Neural cell (in vitro differentiated cells): ENCODE measurements around the gene ST6GALNAC3. TPM values are rescaled to one million over a fixed set of nuclear protein-coding genes. Genes with fewer than 3 reads are reported as not detected.

Experiments used
- H2AFZ ChIP-seq: fragments of 200-600, 300-800 bp; sonication (generic), shearing (Covaris generic); 2 replicates; pipeline ENCODE4 v1.6.0; 2014; ENCODE audit warnings: low read depth, mild to moderate bottlenecking, antibody characterized with exemption, low read length, moderate library complexity
- H3F3A ChIP-seq: fragments of 200-600 bp; shearing (Covaris generic); 2 replicates; pipeline ENCODE4 v1.6.1; 2016; ENCODE audit warnings: mild to moderate bottlenecking, moderate library complexity, mixed read lengths, antibody characterized with exemption, low read length; ENCODE audit not compliant: insufficient read depth, poor library complexity, severe bottlenecking
- H3K27ac ChIP-seq: fragments of 200-600, 300-800 bp; sonication (generic), shearing (Covaris generic); 2 replicates; pipeline ENCODE4 v1.5.1; 2014; ENCODE audit warnings: mild to moderate bottlenecking, low read length, moderate library complexity
- H3K27me3 ChIP-seq: fragments of 300-800, 200-600 bp; sonication (generic), shearing (Covaris generic); 2 replicates; pipeline ENCODE4 v1.6.0; 2014; ENCODE audit warnings: mild to moderate bottlenecking, low read depth, low read length, moderate library complexity; ENCODE audit not compliant: insufficient read depth
- H3K36me3 ChIP-seq: fragments of 300-800, 200-600 bp; sonication (generic), shearing (Covaris generic); 2 replicates; pipeline ENCODE4 v1.5.1; 2014; ENCODE audit warnings: mild to moderate bottlenecking, antibody characterized with exemption, low read length, moderate library complexity; ENCODE audit not compliant: insufficient read depth
- H3K4me2 ChIP-seq: fragments of 300-800, 200-600 bp; sonication (generic), shearing (Covaris generic); 2 replicates; pipeline ENCODE4 v1.6.0; 2014; ENCODE audit warnings: mild to moderate bottlenecking, low read length
- H3K4me3 ChIP-seq: fragments of 300-800, 200-600 bp; sonication (generic), shearing (Covaris generic); 2 replicates; pipeline ENCODE4 v1.5.1; 2014; ENCODE audit warnings: mild to moderate bottlenecking, low read length, moderate library complexity
- H3K79me2 ChIP-seq: fragments of 200-600 bp; shearing (Covaris generic); replicated peaks from 2 replicates; pipeline ENCODE4 v1.6.0; 2014; ENCODE audit warnings: mild to moderate bottlenecking, low read length, moderate library complexity; ENCODE audit not compliant: insufficient read depth
- H3K9ac ChIP-seq: fragments of 300-800, 200-600 bp; sonication (generic), shearing (Covaris generic); 2 replicates; pipeline ENCODE4 v1.6.1; 2016; ENCODE audit warnings: mild to moderate bottlenecking, low read length, mixed read lengths
- H3K9me2 ChIP-seq: fragments of 200-600 bp; shearing (Covaris generic); 2 replicates; pipeline ENCODE4 v1.6.1; 2016; ENCODE audit warnings: mild to moderate bottlenecking, low read length, mixed read lengths; ENCODE audit not compliant: insufficient read depth
- H3K9me3 ChIP-seq: fragments of 200-600, 300-800 bp; sonication (generic), shearing (Covaris generic); 2 replicates; pipeline ENCODE4 v1.6.1; 2016; ENCODE audit warnings: mild to moderate bottlenecking, mixed run types, low read length, moderate library complexity, mixed read lengths
- H4K20me1 ChIP-seq: fragments of 200-600 bp; shearing (Covaris generic); 2 replicates; pipeline ENCODE4 v1.6.1; 2016; ENCODE audit warnings: mild to moderate bottlenecking, mixed run types; ENCODE audit not compliant: insufficient read depth
- CTCF ChIP-seq: fragments of 450-650 bp; IDR thresholded peaks from 2 replicates; pipeline ENCODE4 v1.5.1; 2014; ENCODE audit warnings: antibody characterized with exemption, mild to moderate bottlenecking, moderate library complexity; ENCODE audit not compliant: poor library complexity, severe bottlenecking
- EP300 ChIP-seq: fragments of 450-650 bp; conservative IDR thresholded peaks from 2 replicates; pipeline ENCODE4 v1.6.1; 2014; ENCODE audit warnings: antibody characterized with exemption, mild to moderate bottlenecking, moderate library complexity; ENCODE audit not compliant: poor library complexity, severe bottlenecking
- EZH2 ChIP-seq: fragments of 200-600, 300-800 bp; shearing (Covaris generic), sonication (generic); IDR thresholded peaks from 2 replicates; pipeline ENCODE4 v1.6.1; 2014; ENCODE audit warnings: antibody characterized with exemption, low read length, borderline replicate concordance, mild to moderate bottlenecking; ENCODE audit not compliant: insufficient read depth, poor library complexity, severe bottlenecking
- RAD21 ChIP-seq: fragments of 450-650 bp; conservative IDR thresholded peaks from 2 replicates; pipeline ENCODE4 v1.6.1; 2014; ENCODE audit warnings: antibody characterized with exemption, mild to moderate bottlenecking, moderate library complexity
- REST ChIP-seq: IDR thresholded peaks from 2 replicates; pipeline ENCODE4 v1.6.1; 2012; ENCODE audit warnings: borderline replicate concordance
- SMC3 ChIP-seq: fragments of 450-650 bp; conservative IDR thresholded peaks from 2 replicates; pipeline ENCODE4 v1.6.1; 2014; ENCODE audit warnings: antibody characterized with exemption, mild to moderate bottlenecking, moderate library complexity; ENCODE audit not compliant: poor library complexity
- polyA plus RNA-seq: library from polyadenylated mRNA; depleted of rRNA; stranded (reverse); fragments of >200 nt; gene quantifications from 2 replicates; pipeline ENCODE4 v1.2.3, GENCODE V29; 2014

The ST6GALNAC3 gene
- polyA plus RNA-seq, 1 donor from 2014 or later = 3.6 TPM

GRCh38 chr1:76576876-76577524 is 502.5 kb downstream of the ST6GALNAC3 start:
- Histone ChIP-seq H3K4me3 (no peak overlapping the region), H3K9me2 (no peaks in the 10 kb centered on the region)

GRCh38 chr1:76577525-76578185 is 503.1 kb downstream of the ST6GALNAC3 start:
- no peak overlapping the region for H2AFZ ChIP-seq
- H3K27ac ChIP-seq = no peak overlapping the region
- H3K9ac ChIP-seq = no peak overlapping the region
- no peaks in the 10 kb centered on the region for H3K79me2 ChIP-seq
- no peaks in the 10 kb centered on the region for H3K36me3 ChIP-seq
- no peak overlapping the region for H3K4me3 ChIP-seq
- no peaks in the 10 kb centered on the region for H3K9me3 ChIP-seq
- no peaks in the 10 kb centered on the region for H4K20me1 ChIP-seq
- H3K27me3 ChIP-seq = no peaks in the 10 kb centered on the region
- no peaks in the 10 kb centered on the region for H3F3A ChIP-seq
- no peak overlapping the region for H3K4me2 ChIP-seq
- no peaks in the 10 kb centered on the region for H3K9me2 ChIP-seq
- no peak for TF ChIP-seq RAD21
- TF ChIP-seq REST = no peak
- no peak for TF ChIP-seq EP300
- no peak for TF ChIP-seq CTCF
- TF ChIP-seq EZH2 = no peak

More at GRCh38 chr1:76576876-76577524, 502.5 kb downstream of the ST6GALNAC3 start:
- Histone ChIP-seq H3F3A (no peaks in the 10 kb centered on the region), H4K20me1 (no peaks in the 10 kb centered on the region), H3K9ac (no peak overlapping the region), H3K36me3 (no peaks in the 10 kb centered on the region), H3K4me2 (no peak overlapping the region), H3K9me3 (no peaks in the 10 kb centered on the region), H3K27me3 (no peaks in the 10 kb centered on the region), H3K27ac (no peak overlapping the region), H3K79me2 (no peaks in the 10 kb centered on the region), H2AFZ (no peak overlapping the region)
- TF ChIP-seq CTCF (no peak), EP300 (no peak), SMC3 (no peak), REST (no peak)
